Mesenchymal stem cell (in vitro differentiated cells and primary cell): ENCODE measurements around the gene MOGAT1.

Source experiments
- DNase-seq: peaks from one replicate; pipeline ENCODE4 v3.0.0-alpha.2; 2013
- H2AFZ ChIP-seq: one replicate; pipeline ENCODE4 v1.6.1; 2013; ENCODE audit warnings: low read depth, mild to moderate bottlenecking, control low read depth, inconsistent platforms, low read length, moderate library complexity
- H2AK5ac ChIP-seq: 2 replicates; pipeline ENCODE4 v1.6.1; 2013; ENCODE audit warnings: low read length, moderate library complexity, mild to moderate bottlenecking, inconsistent platforms; ENCODE audit not compliant: severe bottlenecking
- H2BK120ac ChIP-seq: one replicate; pipeline ENCODE4 v1.6.1; 2013; ENCODE audit warnings: low read depth, mild to moderate bottlenecking, inconsistent platforms, low read length, moderate library complexity
- H2BK12ac ChIP-seq, 2 experiments: one replicate each; pipeline ENCODE4 v1.6.1; 2013; ENCODE audit warnings: inconsistent platforms in 2 of 2, low read length in 2 of 2, mild to moderate bottlenecking in 2 of 2, moderate library complexity in 2 of 2, control low read depth in 1 of 2
- H2BK15ac ChIP-seq: one replicate; pipeline ENCODE4 v1.6.1; 2013; ENCODE audit warnings: mild to moderate bottlenecking, low read depth, inconsistent platforms; ENCODE audit not compliant: poor library complexity, severe bottlenecking
- H2BK5ac ChIP-seq: 2 replicates; pipeline ENCODE4 v1.6.1; 2013; ENCODE audit warnings: low read depth, mild to moderate bottlenecking, low read length, control low read depth, inconsistent platforms; ENCODE audit not compliant: poor library complexity, severe bottlenecking
- H3K14ac ChIP-seq, 2 experiments: one replicate each; pipeline ENCODE4 v1.6.1; 2013; ENCODE audit warnings: inconsistent platforms in 2 of 2, low read length in 2 of 2, control low read depth in 1 of 2, mild to moderate bottlenecking in 1 of 2, moderate library complexity in 1 of 2
- H3K18ac ChIP-seq, 2 experiments: one replicate each; pipeline ENCODE4 v1.6.1; 2013; ENCODE audit warnings: inconsistent platforms in 2 of 2, low read length in 2 of 2, control low read depth in 1 of 2, low read depth in 1 of 2, mild to moderate bottlenecking in 1 of 2
- H3K23ac ChIP-seq, 2 experiments: one replicate each; pipeline ENCODE4 v1.6.1; 2013; ENCODE audit warnings: inconsistent platforms in 2 of 2, low read length in 2 of 2, mild to moderate bottlenecking in 2 of 2, moderate library complexity in 2 of 2, control low read depth in 1 of 2
- H3K27ac ChIP-seq: 2 replicates; pipeline ENCODE4 v1.5.1; 2013; ENCODE audit warnings: mild to moderate bottlenecking, moderate library complexity, low read length, control low read depth, inconsistent platforms; ENCODE audit not compliant: poor library complexity, severe bottlenecking
- H3K27me3 ChIP-seq, 2 experiments: 2 replicates each; pipeline versions ENCODE4 v1.6.1 to v1.7.0; 2013; ENCODE audit warnings: low read length in 2 of 2, mild to moderate bottlenecking in 2 of 2, moderate library complexity in 2 of 2, control low read depth in 1 of 2, inconsistent platforms in 1 of 2; ENCODE audit not compliant: control insufficient read depth in 1 of 2, insufficient read depth in 1 of 2
- H3K36me3 ChIP-seq, 2 experiments: 2 replicates each; pipeline versions ENCODE4 v1.6.1 to v1.7.0; 2013; ENCODE audit warnings: low read length in 2 of 2, control low read depth in 1 of 2, inconsistent platforms in 1 of 2, low read depth in 1 of 2, mild to moderate bottlenecking in 1 of 2; ENCODE audit not compliant: insufficient read depth in 2 of 2, control insufficient read depth in 1 of 2
- H3K4ac ChIP-seq, 2 experiments: one replicate each; pipeline ENCODE4 v1.6.1; 2013; ENCODE audit warnings: inconsistent platforms in 2 of 2, low read length in 2 of 2, mild to moderate bottlenecking in 2 of 2, moderate library complexity in 2 of 2, control low read depth in 1 of 2, low read depth in 1 of 2
- H3K4me1 ChIP-seq: 2 replicates; pipeline ENCODE4 v1.6.1; 2013; ENCODE audit warnings: low read depth, low read length, control low read depth; ENCODE audit not compliant: control insufficient read depth, insufficient read depth
- H3K4me2 ChIP-seq: 2 replicates; pipeline ENCODE4 v1.6.1; 2013; ENCODE audit warnings: low read length, mild to moderate bottlenecking, inconsistent platforms; ENCODE audit not compliant: poor library complexity, severe bottlenecking
- H3K4me3 ChIP-seq, 2 experiments: 2 replicates each; pipeline versions ENCODE4 v1.5.1 to v1.7.0; 2013; ENCODE audit warnings: low read length in 2 of 2, mild to moderate bottlenecking in 2 of 2, control low read depth in 1 of 2, low read depth in 1 of 2; ENCODE audit not compliant: insufficient read depth in 1 of 2
- H3K79me1 ChIP-seq: replicated peaks from 2 replicates; pipeline ENCODE4 v1.6.1; 2013; ENCODE audit warnings: mild to moderate bottlenecking, control low read depth, low read length, inconsistent platforms; ENCODE audit not compliant: poor library complexity, severe bottlenecking
- H3K9ac ChIP-seq: 2 replicates; pipeline ENCODE4 v1.7.0; 2013; ENCODE audit warnings: mild to moderate bottlenecking, low read length, moderate library complexity
- H3K9me3 ChIP-seq: 2 replicates; pipeline ENCODE4 v1.7.0; 2013; ENCODE audit warnings: mild to moderate bottlenecking, low read length; ENCODE audit not compliant: control insufficient read depth
- H4K8ac ChIP-seq: one replicate; pipeline ENCODE4 v1.6.1; 2013; ENCODE audit warnings: inconsistent platforms, mild to moderate bottlenecking, low read length, moderate library complexity
- H4K91ac ChIP-seq: one replicate; pipeline ENCODE4 v1.6.1; 2013; ENCODE audit warnings: mild to moderate bottlenecking, low read length, inconsistent platforms
- WGBS: methylation state at CpG from one replicate; pipeline ENCODE4 v1.1.7; 2013; ENCODE audit warnings: mixed read lengths; 5-methylcytosine and 5-hydroxymethylcytosine counted together

Gene MOGAT1

GRCh38 chr2:222656526-222657446, 14.7 kb upstream of the MOGAT1 start:
- no peak overlapping the region for H2BK12ac ChIP-seq
- H3K36me3 ChIP-seq: no peaks in the 10 kb centered on the region
- no peaks in the 10 kb centered on the region for H3K27me3 ChIP-seq
- H3K4me3 ChIP-seq: peak overlapping the region; percentile 48 to 98
- no peak overlapping the region for H4K8ac ChIP-seq
- H3K9ac ChIP-seq: peak overlapping the region; percentile 99
- no peak overlapping the region for H4K91ac ChIP-seq
- peaks cover 9% of the 10 kb centered on the region for H3K79me1 ChIP-seq
- DNase-seq: no peak
- H3K27ac ChIP-seq: no peak overlapping the region
- H3K9me3 ChIP-seq: no peaks in the 10 kb centered on the region
- no peak overlapping the region for H3K4ac ChIP-seq
- no peak overlapping the region for H2BK120ac ChIP-seq
- H3K23ac ChIP-seq: no peak overlapping the region
- H3K4me2 ChIP-seq: peak overlapping the region; percentile 77
- H2AK5ac ChIP-seq: no peak overlapping the region
- no peak overlapping the region for H2AFZ ChIP-seq
- no peak overlapping the region for H2BK5ac ChIP-seq
- H2BK15ac ChIP-seq: no peak overlapping the region
- WGBS: 51% methylated on average over 5 of the region's 13 CpGs
- H3K4me1 ChIP-seq: peaks cover 6% of the 10 kb centered on the region
- H3K14ac ChIP-seq: no peak overlapping the region
- H3K18ac ChIP-seq: peak overlapping the region; percentile 8 to 38

GRCh38 chr2:222663479-222663878, 8.0 kb upstream of the MOGAT1 start:
- no peak overlapping the region for H2BK15ac ChIP-seq
- no peaks in the 10 kb centered on the region for H3K9me3 ChIP-seq
- H3K27ac ChIP-seq: no peak overlapping the region
- no peak overlapping the region for H3K4me3 ChIP-seq
- H3K36me3 ChIP-seq: no peaks in the 10 kb centered on the region
- no peak overlapping the region for H3K23ac ChIP-seq
- DNase-seq: no peak
- no peak overlapping the region for H3K4me2 ChIP-seq
- H2AFZ ChIP-seq: no peak overlapping the region
- no peak overlapping the region for H3K4ac ChIP-seq
- no peak overlapping the region for H2AK5ac ChIP-seq
- no peak overlapping the region for H3K9ac ChIP-seq
- no peak overlapping the region for H2BK12ac ChIP-seq
- H3K18ac ChIP-seq: no peak overlapping the region
- H2BK5ac ChIP-seq: no peak overlapping the region
- H3K27me3 ChIP-seq: no peaks in the 10 kb centered on the region
- no peak overlapping the region for H4K91ac ChIP-seq
- no peak overlapping the region for H4K8ac ChIP-seq
- 95% methylated on average over 2 of the region's 3 CpGs for WGBS
- H3K79me1 ChIP-seq: no peaks in the 10 kb centered on the region
- H3K4me1 ChIP-seq: no peaks in the 10 kb centered on the region
- no peak overlapping the region for H3K14ac ChIP-seq
- no peak overlapping the region for H2BK120ac ChIP-seq

- WGBS: 95% methylated on average over 3 of the region's 3 CpGs
Observed at GRCh38 chr2:222668494-222669154, 2.8 kb upstream of the MOGAT1 start.

GRCh38 chr2:222669353-222669752, 2.1 kb upstream of the MOGAT1 start:
- Histone ChIP-seq H4K8ac (no peak overlapping the region), H2AK5ac (no peak overlapping the region), H2AFZ (no peak overlapping the region), H2BK12ac (no peak overlapping the region), H3K36me3 (no peaks in the 10 kb centered on the region), H3K18ac (no peak overlapping the region), H3K27ac (no peak overlapping the region), H2BK15ac (no peak overlapping the region), H4K91ac (no peak overlapping the region), H2BK120ac (no peak overlapping the region), H3K79me1 (no peaks in the 10 kb centered on the region), H2BK5ac (no peak overlapping the region), H3K14ac (no peak overlapping the region), H3K4ac (no peak overlapping the region), H3K23ac (no peak overlapping the region), H3K4me3 (no peak overlapping the region), H3K4me1 (peaks cover 9% of the 10 kb centered on the region), H3K9ac (no peak overlapping the region), H3K4me2 (no peak overlapping the region), H3K9me3 (no peaks in the 10 kb centered on the region), H3K27me3 (peaks cover 18 to 24% of the 10 kb centered on the region in 2 experiments)
- no peak for DNase-seq
- 76% methylated on average over 3 of the region's 4 CpGs for WGBS

More at GRCh38 chr2:222668494-222669154, 2.8 kb upstream of the MOGAT1 start:
- no peak overlapping the region for H2BK12ac ChIP-seq
- H3K9me3 ChIP-seq: no peaks in the 10 kb centered on the region
- no peak overlapping the region for H3K18ac ChIP-seq
- H2AK5ac ChIP-seq: no peak overlapping the region
- no peak overlapping the region for H3K4ac ChIP-seq
- no peak overlapping the region for H3K4me2 ChIP-seq
- H4K91ac ChIP-seq: no peak overlapping the region
- H2AFZ ChIP-seq: no peak overlapping the region
- no peak overlapping the region for H2BK15ac ChIP-seq
- H3K27me3 ChIP-seq: peaks cover 18 to 24% of the 10 kb centered on the region in 2 experiments
- no peak overlapping the region for H3K23ac ChIP-seq
- H3K79me1 ChIP-seq: no peaks in the 10 kb centered on the region
- H4K8ac ChIP-seq: no peak overlapping the region
- H2BK120ac ChIP-seq: no peak overlapping the region
- H3K4me1 ChIP-seq: peaks cover 9% of the 10 kb centered on the region
- no peak overlapping the region for H3K27ac ChIP-seq
- no peaks in the 10 kb centered on the region for H3K36me3 ChIP-seq
- H2BK5ac ChIP-seq: no peak overlapping the region
- no peak overlapping the region for H3K4me3 ChIP-seq
- H3K9ac ChIP-seq: no peak overlapping the region
- DNase-seq: no peak
- no peak overlapping the region for H3K14ac ChIP-seq
